HEK293 (cell line): Measurements from ENCODE around the gene TTC1.

Source experiments
- CTCF ChIA-PET: fragments of 350-600 bp; formaldehyde crosslinking; extraction: SDS; loops from one replicate; lab custom pipeline; 2021; ENCODE audit warnings: antibody characterized with exemption; lab: Yijun Ruan, JAX
- POLR2A ChIA-PET: fragments of 300-600 bp; formaldehyde crosslinking; extraction: SDS; loops from one replicate; lab custom pipeline; 2020; ENCODE audit warnings: antibody characterized with exemption, inconsistent platforms; lab: Yijun Ruan, JAX
- H3K27ac ChIP-seq: fragments of 200-500 bp; sonication (Bioruptor generic); 2 replicates; pipeline ENCODE4 v1.5.1; 2014; ENCODE audit warnings: low read depth, low read length, control low read depth, inconsistent platforms; ENCODE audit errors: extremely low read depth
- H3K36me3 ChIP-seq, 2 experiments: fragments of 200-500 bp in 1 of 2; sonication (Bioruptor generic) in 1 of 2; 1 replicate in 1 of 2; 2 replicates in 1 of 2; pipeline ENCODE4 v1.5.1; 2014 to 2017; ENCODE audit warnings: inconsistent platforms in 2 of 2, low read length in 2 of 2; ENCODE audit not compliant: control insufficient read depth in 2 of 2, insufficient read depth in 1 of 2
- H3K4me1 ChIP-seq: fragments of 200-500 bp; sonication (Bioruptor generic); 2 replicates; pipeline ENCODE4 v1.5.1; 2014; ENCODE audit warnings: mild to moderate bottlenecking, low read length, inconsistent platforms; ENCODE audit not compliant: control insufficient read depth, insufficient read depth
- H3K4me3 ChIP-seq: 2 replicates; pipeline ENCODE4 v1.5.1; 2011; ENCODE audit warnings: low read depth, mild to moderate bottlenecking, control low read depth, low read length, moderate library complexity
- H3K9me3 ChIP-seq: fragments of 200-500 bp; sonication (Bioruptor generic); 2 replicates; pipeline ENCODE4 v1.5.1; 2014; ENCODE audit warnings: low read depth, low read length, inconsistent platforms; ENCODE audit not compliant: control insufficient read depth, insufficient read depth
- ATF2 ChIP-seq: fragments of 450-650 bp; formaldehyde crosslinking; IDR thresholded peaks from 2 replicates; pipeline ENCODE4 v1.5.1; 2016; ENCODE audit warnings: missing biosample characterization, missing genetic modification characterization, low read depth
- HIC1 ChIP-seq: fragments of 450-650 bp; formaldehyde crosslinking; IDR thresholded peaks from 2 replicates; pipeline ENCODE4 v1.5.1; 2016; ENCODE audit warnings: missing biosample characterization, missing genetic modification characterization
- HOXD13 ChIP-seq: sonication (generic); formaldehyde crosslinking; IDR thresholded peaks from 2 replicates; pipeline ENCODE4 v1.8.0; 2022; ENCODE audit warnings: missing genetic modification reagents, borderline replicate concordance
- KLF1 ChIP-seq: fragments of 450-650 bp; formaldehyde crosslinking; IDR thresholded peaks from 2 replicates; pipeline ENCODE4 v1.5.1; 2016; ENCODE audit warnings: missing biosample characterization, missing genetic modification characterization
- MEIS1 ChIP-seq: sonication (generic); formaldehyde crosslinking; IDR thresholded peaks from 2 replicates; pipeline ENCODE4 v1.8.1; 2022; ENCODE audit warnings: missing genetic modification reagents, mild to moderate bottlenecking, borderline replicate concordance
- PRDM1 ChIP-seq: fragments of 450-650 bp; formaldehyde crosslinking; IDR thresholded peaks from 2 replicates; pipeline ENCODE4; 2016; ENCODE audit warnings: missing biosample characterization, missing genetic modification characterization
- PRDM4 ChIP-seq: fragments of 450-650 bp; formaldehyde crosslinking; IDR thresholded peaks from 2 replicates; pipeline ENCODE4 v1.5.1; 2017; ENCODE audit warnings: missing biosample characterization, missing genetic modification characterization
- SP2 ChIP-seq: fragments of 450-650 bp; formaldehyde crosslinking; IDR thresholded peaks from 2 replicates; pipeline ENCODE4 v1.5.1; 2016; ENCODE audit warnings: missing biosample characterization, missing genetic modification characterization
- TCF7L2 ChIP-seq: IDR thresholded peaks from 2 replicates; pipeline ENCODE4 v1.6.1; 2011; ENCODE audit warnings: low read depth, mild to moderate bottlenecking, inconsistent platforms, low read length, moderate library complexity, borderline replicate concordance
- YY1 ChIP-seq: fragments of 450-650 bp; formaldehyde crosslinking; IDR thresholded peaks from 2 replicates; pipeline ENCODE4 v1.5.1; 2018; ENCODE audit warnings: missing biosample characterization, missing genetic modification characterization
- ZNF121 ChIP-seq: fragments of 450-650 bp; formaldehyde crosslinking; IDR thresholded peaks from 2 replicates; pipeline ENCODE4 v1.5.1; 2016; ENCODE audit warnings: missing biosample characterization, missing genetic modification characterization
- ZNF16 ChIP-seq: fragments of 450-650 bp; formaldehyde crosslinking; IDR thresholded peaks from 2 replicates; pipeline ENCODE4 v1.5.1; 2016; ENCODE audit warnings: low read depth, missing biosample characterization, missing genetic modification characterization
- ZNF169 ChIP-seq: fragments of 450-650 bp; formaldehyde crosslinking; IDR thresholded peaks from 2 replicates; pipeline ENCODE4 v1.5.1; 2016; ENCODE audit warnings: missing biosample characterization, missing genetic modification characterization
- ZNF350 ChIP-seq: fragments of 450-650 bp; formaldehyde crosslinking; IDR thresholded peaks from 2 replicates; pipeline ENCODE4 v1.5.0; 2017; ENCODE audit warnings: missing biosample characterization, mild to moderate bottlenecking, missing genetic modification characterization
- ZNF398 ChIP-seq: fragments of 450-650 bp; formaldehyde crosslinking; IDR thresholded peaks from 2 replicates; pipeline ENCODE4 v1.5.1; 2017; ENCODE audit warnings: missing biosample characterization, missing genetic modification characterization
- ZNF529 ChIP-seq: fragments of 450-650 bp; formaldehyde crosslinking; IDR thresholded peaks from 2 replicates; pipeline ENCODE4 v1.5.1; 2017; ENCODE audit warnings: missing genetic modification characterization, missing biosample characterization; ENCODE audit not compliant: insufficient replicate concordance
- ZNF530 ChIP-seq: fragments of 450-650 bp; formaldehyde crosslinking; IDR thresholded peaks from 2 replicates; pipeline ENCODE4 v1.5.1; 2016; ENCODE audit warnings: low read depth, missing biosample characterization, missing genetic modification characterization
- ZNF623 ChIP-seq: fragments of 450-650 bp; formaldehyde crosslinking; IDR thresholded peaks from 2 replicates; pipeline ENCODE4 v1.5.1; 2016; ENCODE audit warnings: missing biosample characterization, missing genetic modification characterization
- ZNF670 ChIP-seq: fragments of 450-650 bp; formaldehyde crosslinking; IDR thresholded peaks from 2 replicates; pipeline ENCODE4 v1.5.1; 2016; ENCODE audit warnings: missing biosample characterization, missing genetic modification characterization, low read depth
- ZNF701 ChIP-seq: fragments of 450-650 bp; formaldehyde crosslinking; IDR thresholded peaks from 2 replicates; pipeline ENCODE4 v1.5.1; 2016; ENCODE audit warnings: missing biosample characterization, missing genetic modification characterization
- ZNF776 ChIP-seq: fragments of 450-650 bp; formaldehyde crosslinking; IDR thresholded peaks from 2 replicates; pipeline ENCODE4 v1.5.0; 2017; ENCODE audit warnings: missing biosample characterization, missing genetic modification characterization, borderline replicate concordance
- ZSCAN5A ChIP-seq: fragments of 450-650 bp; formaldehyde crosslinking; IDR thresholded peaks from 2 replicates; pipeline ENCODE4 v1.5.1; 2016; ENCODE audit warnings: missing biosample characterization, missing genetic modification characterization
- TF ChIP-seq, protein P1 (sequence below): fragments of 450-650 bp; formaldehyde crosslinking; IDR thresholded peaks from 2 replicates; pipeline ENCODE4 v1.5.1; 2016; ENCODE audit warnings: missing biosample characterization, missing genetic modification characterization, borderline replicate concordance
- TF ChIP-seq, protein P2 (sequence below): fragments of 450-650 bp; IDR thresholded peaks from 2 replicates; pipeline ENCODE4 v1.5.1; 2018; ENCODE audit warnings: missing biosample characterization, mild to moderate bottlenecking, missing genetic modification characterization

Gene TTC1

DNA sequence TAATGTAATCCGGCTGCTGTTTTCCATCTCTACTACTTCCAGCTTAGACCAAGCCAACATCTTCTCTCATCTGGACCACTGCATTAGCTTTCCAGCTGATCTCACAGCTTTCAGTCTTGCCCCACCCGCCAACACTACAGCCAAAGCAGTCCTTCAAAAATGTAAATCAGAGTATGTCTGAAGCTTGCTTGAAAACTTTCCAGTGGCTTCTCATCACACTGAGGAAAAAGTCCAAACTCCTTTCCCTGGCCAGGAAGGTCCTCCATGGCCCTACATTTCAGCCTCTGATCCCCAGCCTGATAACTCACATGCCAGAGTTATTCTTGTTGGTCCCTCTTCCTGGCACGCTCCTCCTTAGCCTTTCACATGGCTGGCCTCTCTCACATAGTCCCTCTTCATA, 38.5 kb downstream of the TTC1 start:
- POLR2A ChIA-PET, result no interaction called here
- Histone ChIP-seq H3K4me3 (no peak overlapping the region), H3K4me1 (no peaks in the 10 kb centered on the region), H3K9me3 (no peaks in the 10 kb centered on the region), H3K27ac (no peak overlapping the region), H3K36me3 (peaks cover 47 to 76% of the 10 kb centered on the region in 2 experiments)
- CTCF ChIA-PET, result no interaction called here
- TF ChIP-seq PRDM1 (tag by site-specific recombination) (no peak), PRDM4 (no peak), ZNF16 (no peak), MEIS1 (no peak), SP2 (tag by site-specific recombination) (no peak), ZNF398 (tag by site-specific recombination) (no peak), ZSCAN5A (tag by site-specific recombination) (no peak), YY1 (tag by site-specific recombination) (no peak), ZNF121 (tag by site-specific recombination) (no peak), ZNF670 (no peak), ZNF776 (tag by site-specific recombination) (no peak), ATF2 (tag by site-specific recombination) (no peak), HOXD13 (CRISPR knock-in tag) (no peak)
- TF ChIP-seq, protein P1, sequence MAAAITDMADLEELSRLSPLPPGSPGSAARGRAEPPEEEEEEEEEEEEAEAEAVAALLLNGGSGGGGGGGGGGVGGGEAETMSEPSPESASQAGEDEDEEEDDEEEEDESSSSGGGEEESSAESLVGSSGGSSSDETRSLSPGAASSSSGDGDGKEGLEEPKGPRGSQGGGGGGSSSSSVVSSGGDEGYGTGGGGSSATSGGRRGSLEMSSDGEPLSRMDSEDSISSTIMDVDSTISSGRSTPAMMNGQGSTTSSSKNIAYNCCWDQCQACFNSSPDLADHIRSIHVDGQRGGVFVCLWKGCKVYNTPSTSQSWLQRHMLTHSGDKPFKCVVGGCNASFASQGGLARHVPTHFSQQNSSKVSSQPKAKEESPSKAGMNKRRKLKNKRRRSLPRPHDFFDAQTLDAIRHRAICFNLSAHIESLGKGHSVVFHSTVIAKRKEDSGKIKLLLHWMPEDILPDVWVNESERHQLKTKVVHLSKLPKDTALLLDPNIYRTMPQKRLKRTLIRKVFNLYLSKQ (tag by site-specific recombination), result no peak
- TF ChIP-seq, protein P2, sequence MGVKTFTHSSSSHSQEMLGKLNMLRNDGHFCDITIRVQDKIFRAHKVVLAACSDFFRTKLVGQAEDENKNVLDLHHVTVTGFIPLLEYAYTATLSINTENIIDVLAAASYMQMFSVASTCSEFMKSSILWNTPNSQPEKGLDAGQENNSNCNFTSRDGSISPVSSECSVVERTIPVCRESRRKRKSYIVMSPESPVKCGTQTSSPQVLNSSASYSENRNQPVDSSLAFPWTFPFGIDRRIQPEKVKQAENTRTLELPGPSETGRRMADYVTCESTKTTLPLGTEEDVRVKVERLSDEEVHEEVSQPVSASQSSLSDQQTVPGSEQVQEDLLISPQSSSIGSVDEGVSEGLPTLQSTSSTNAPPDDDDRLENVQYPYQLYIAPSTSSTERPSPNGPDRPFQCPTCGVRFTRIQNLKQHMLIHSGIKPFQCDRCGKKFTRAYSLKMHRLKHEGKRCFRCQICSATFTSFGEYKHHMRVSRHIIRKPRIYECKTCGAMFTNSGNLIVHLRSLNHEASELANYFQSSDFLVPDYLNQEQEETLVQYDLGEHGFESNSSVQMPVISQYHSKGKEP (tag by site-specific recombination), result no peak

GRCh38 chr5:160048131-160048530, 39.2 kb downstream of the TTC1 start:
- Histone ChIP-seq H3K9me3 (no peaks in the 10 kb centered on the region), H3K27ac (no peak overlapping the region), H3K4me1 (no peaks in the 10 kb centered on the region), H3K36me3 (peaks cover 50 to 76% of the 10 kb centered on the region in 2 experiments), H3K4me3 (no peak overlapping the region)
- ChIA-PET CTCF (interaction anchor here (0.6 to 0.9 kb wide), 3 partner anchors 26 to 296 kb away, joined by 3 to 5 read pairs (median 5); no protein-coding TSS in a partner anchor), POLR2A (no interaction called here)
- no peak for TF ChIP-seq HIC1 (tag by site-specific recombination)
- no peak for TF ChIP-seq ZNF623 (tag by site-specific recombination)
- no peak for TF ChIP-seq ZNF529
- TF ChIP-seq ZNF169 (tag by site-specific recombination), result no peak
- no peak for TF ChIP-seq KLF1 (tag by site-specific recombination)
- TF ChIP-seq ZNF701 (tag by site-specific recombination), result no peak
- TF ChIP-seq ZNF530 (tag by site-specific recombination), result no peak
- no peak for TF ChIP-seq TCF7L2
- no peak for TF ChIP-seq ZNF350 (tag by site-specific recombination)
